ENCODE data around the gene SOAT2. TPM values are rescaled to one million over a fixed set of nuclear protein-coding genes. Genes with fewer than 3 reads are reported as not detected.

The SOAT2 gene
- total RNA-seq, 4 donors from 2014 or later, result 0.41 TPM; not detected in 3

- H3K4me1 ChIP-seq, result peaks cover 18 to 26% (median 23%) of the 10 kb centered on the region in 4 donors
- H3K4me3 ChIP-seq, result peak overlapping the region in 3 of 4 donors; percentile 32 to 59 (median 56)
- WGBS, 2 donors (ENCODE audit: low coverage in 1 of 2), result 52 to 64% methylated on average over 6 to 9 of the region's 9 CpGs
- H3K27me3 ChIP-seq, result peaks cover 28% of the 10 kb centered on the region
- TF ChIP-seq POLR2AphosphoS5 (IDR thresholded peaks at IDR 0.05) (no peak), POLR2A (IDR thresholded peaks at IDR 0.05) (no peak), EP300 (IDR thresholded peaks at IDR 0.05; ENCODE audit: low read depth) (no peak), CTCF (IDR thresholded peaks at IDR 0.05) (no peak)
- H3K9me3 ChIP-seq, result no peaks in the 10 kb centered on the region
- peak overlapping the region; percentile 77 to 88 (median 84) for H3K27ac ChIP-seq
- in situ Hi-C loops (cut with MboI; ENCODE audit: low pct_ligation_motif_present in 1 of 4, low pct_unique_long_range_greater_than_20kb in 1 of 4, low sequenced_read_pairs in 3 of 4) (no loop called here), intact Hi-C loops (cut with DNase I; ENCODE audit: low total_unique reads) (no loop called here)
- no peaks in the 10 kb centered on the region for H3K36me3 ChIP-seq
- DNase-seq, result no peak
Measured at GRCh38 chr12:53096759-53097158, 6.5 kb upstream of the SOAT2 start.

GRCh38 chr12:53097207-53097563 is 6.1 kb upstream of the SOAT2 start:
- peaks cover 28% of the 10 kb centered on the region for H3K27me3 ChIP-seq
- intact Hi-C loops (cut with DNase I; ENCODE audit: low total_unique reads), result no loop called here
- TF ChIP-seq POLR2A (IDR thresholded peaks at IDR 0.05) (no peak), POLR2AphosphoS5 (IDR thresholded peaks at IDR 0.05) (no peak), EP300 (IDR thresholded peaks at IDR 0.05; ENCODE audit: low read depth) (no peak), CTCF (IDR thresholded peaks at IDR 0.05) (no peak)
- H3K36me3 ChIP-seq, result no peaks in the 10 kb centered on the region
- DNase-seq, result no peak
- H3K27ac ChIP-seq, result peak overlapping the region; percentile 77 to 88 (median 84)
- in situ Hi-C loops (cut with MboI; ENCODE audit: low pct_ligation_motif_present in 1 of 4, low pct_unique_long_range_greater_than_20kb in 1 of 4, low sequenced_read_pairs in 3 of 4), result no loop called here
- peaks cover 18 to 26% (median 23%) of the 10 kb centered on the region in 4 donors for H3K4me1 ChIP-seq
- WGBS, 2 donors (ENCODE audit: low coverage in 1 of 2), result 1 to 8% methylated on average over 5 to 9 of the region's 9 CpGs
- H3K4me3 ChIP-seq, result peak overlapping the region; percentile 30 to 59 (median 44)
- H3K9me3 ChIP-seq, result no peaks in the 10 kb centered on the region

- Histone ChIP-seq H3K27me3 (peaks cover 28% of the 10 kb centered on the region), H3K36me3 (no peaks in the 10 kb centered on the region), H3K9me3 (no peaks in the 10 kb centered on the region), H3K27ac (peak within 1 kb of the TSS; percentile 77 to 88 (median 84)), H3K4me1 (peaks cover 18 to 30% (median 23%) of the 10 kb centered on the region in 4 donors), H3K4me3 (peak within 1 kb of the TSS; percentile 30 to 59 (median 44))
- intact Hi-C loops (cut with DNase I; ENCODE audit: low total_unique reads) (loop anchor here (2.0 kb wide), 1 partner anchor 25 kb away; no protein-coding TSS in a partner anchor), in situ Hi-C loops (cut with MboI; ENCODE audit: low pct_ligation_motif_present in 1 of 4, low pct_unique_long_range_greater_than_20kb in 1 of 4, low sequenced_read_pairs in 3 of 4) (no loop called here)
- TF ChIP-seq POLR2AphosphoS5 (IDR thresholded peaks at IDR 0.05) (peak in 1 of 3 donors; percentile 20), EP300 (IDR thresholded peaks at IDR 0.05; ENCODE audit: low read depth) (no peak), CTCF (IDR thresholded peaks at IDR 0.05) (peak in 2 of 5 experiments; percentile 28 to 37)
- DNase-seq, result peak; percentile 66
- WGBS, 2 donors (ENCODE audit: low coverage in 1 of 2), result 4% methylated on average over 15 of the region's 51 CpGs; no CpG with 5 or more reads in 1 of the 2 donors
Measured at GRCh38 chr12:53097564-53098353, 5.5 kb upstream of the SOAT2 start, which contains the start of gene IGFBP6. Gene IGFBP6 (plus strand): TSS chr12:53097667. CDS start chr12:53097718, 51 bp downstream.

- H3K36me3 ChIP-seq, result no peaks in the 10 kb centered on the region
- peak; percentile 22 for DNase-seq
- TF ChIP-seq POLR2AphosphoS5 (IDR thresholded peaks at IDR 0.05), result peak in 2 of 3 donors; percentile 20 to 29
- TF ChIP-seq POLR2A (IDR thresholded peaks at IDR 0.05), result no peak
- in situ Hi-C loops (cut with MboI; ENCODE audit: low pct_ligation_motif_present in 1 of 4, low pct_unique_long_range_greater_than_20kb in 1 of 4, low sequenced_read_pairs in 3 of 4) (no loop called here), intact Hi-C loops (cut with DNase I; ENCODE audit: low total_unique reads) (loop anchor here (2.0 kb wide), 1 partner anchor 26 kb away; no protein-coding TSS in a partner anchor)
- peak overlapping the region in 3 of 4 donors; percentile 32 to 59 (median 56) for H3K4me3 ChIP-seq
- peaks cover 18 to 34% (median 23%) of the 10 kb centered on the region in 4 donors for H3K4me1 ChIP-seq
- H3K27ac ChIP-seq, result peak overlapping the region; percentile 77 to 88 (median 84)
- no peaks in the 10 kb centered on the region for H3K9me3 ChIP-seq
- 51 to 82% methylated on average over 2 to 13 of the region's 13 CpGs for WGBS, 2 donors (ENCODE audit: low coverage in 1 of 2)
- H3K27me3 ChIP-seq, result peaks cover 28% of the 10 kb centered on the region
Measured at GRCh38 chr12:53098354-53098981, 4.8 kb upstream of the SOAT2 start.

Data from transverse colon (tissue), 4 donors.